Central memory CD8-positive, alpha-beta T cell (primary cell): ENCODE results near the gene SIVA1.

Experiments
- ATAC-seq: fragments of 150-1000 bp; cut with Tn5 transposase; replicated peaks from 2 replicates; pipeline ENCODE4 v1.10.0; 2022; ENCODE audit warnings: mild to moderate bottlenecking, moderate FRiP score, moderate number of reproducible peaks; ENCODE audit not compliant: poor library complexity, severe bottlenecking; ENCODE audit errors: extremely low read depth
- DNase-seq, 2 donors: peaks; one replicate each; pipeline ENCODE4 v3.0.0; 2021; ENCODE audit warnings: low spot score in 2 of 2
- H3K27ac Mint-ChIP-seq: one replicate; pipeline ENCODE4 v1.8.0; 2022; ENCODE audit warnings: low read depth, mild to moderate bottlenecking, moderate library complexity, mixed read lengths
- H3K27me3 Mint-ChIP-seq: one replicate; pipeline ENCODE4 v1.8.0; 2022; ENCODE audit warnings: mixed read lengths
- H3K36me3 Mint-ChIP-seq: one replicate; pipeline ENCODE4 v1.8.0; 2022; ENCODE audit warnings: mild to moderate bottlenecking, moderate library complexity, mixed read lengths; ENCODE audit not compliant: insufficient read depth
- H3K4me1 Mint-ChIP-seq: one replicate; pipeline ENCODE4 v1.8.0; 2022; ENCODE audit warnings: mixed read lengths
- H3K4me3 Mint-ChIP-seq: one replicate; pipeline ENCODE4 v1.8.0; 2022; ENCODE audit warnings: mild to moderate bottlenecking, moderate library complexity, mixed read lengths
- H3K9me3 Mint-ChIP-seq: one replicate; pipeline ENCODE4 v1.8.0; 2022; ENCODE audit warnings: mixed read lengths

The SIVA1 gene

DNA sequence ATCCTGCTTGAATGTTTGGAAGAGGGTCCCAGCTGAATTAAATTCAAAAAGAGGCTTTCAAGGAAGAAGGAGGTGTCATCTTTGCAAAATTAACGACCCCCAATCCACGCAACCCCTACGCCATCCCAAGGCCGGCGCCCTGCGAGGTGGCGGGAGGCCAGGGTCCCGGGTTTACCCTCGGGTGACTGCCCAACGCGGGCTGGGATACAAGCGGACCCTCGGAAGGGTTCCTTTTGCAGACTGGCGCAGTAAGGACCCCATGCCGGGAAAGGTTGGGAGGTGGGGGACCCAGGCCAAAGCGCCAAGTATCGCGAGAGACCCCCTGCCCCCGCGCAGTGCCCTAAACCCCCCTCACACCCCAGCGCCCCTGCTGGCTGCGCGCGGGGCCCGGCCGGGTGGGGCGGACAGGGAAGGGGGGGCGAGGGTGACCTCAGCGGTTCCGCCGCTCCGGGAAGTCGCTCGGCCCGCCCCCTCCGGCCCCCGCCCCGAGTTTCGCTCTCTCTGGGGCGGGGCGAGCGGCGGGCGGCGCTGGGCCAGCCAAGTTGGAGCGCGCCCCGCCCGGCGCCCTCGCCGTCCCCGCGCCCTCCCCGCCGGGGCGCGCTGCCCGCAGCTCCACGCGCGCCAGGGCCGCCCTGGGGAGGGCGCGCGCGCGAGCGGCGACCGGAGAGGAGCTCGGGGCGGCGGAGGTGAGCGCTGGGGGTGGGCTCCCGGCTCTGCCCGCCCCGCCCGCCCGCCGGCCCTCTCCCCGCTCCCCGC is 47.2 kb downstream of the SIVA1 start:
- peaks cover 19% of the 10 kb centered on the region for H3K36me3 Mint-ChIP-seq

GRCh38 chr14:104800771-104801519 is 48.0 kb downstream of the SIVA1 start, which contains the start of gene ZBTB42:
Gene ZBTB42 (plus strand): TSS chr14:104801101. CDS start chr14:104801198, 97 bp downstream.
- H3K36me3 Mint-ChIP-seq = peaks cover 17% of the 10 kb centered on the region
- no peaks in the 10 kb centered on the region for H3K9me3 Mint-ChIP-seq
- ATAC-seq (peak; percentile 57), DNase-seq (peak; percentile 27 to 43)
- H3K4me1 Mint-ChIP-seq = peaks cover 24% of the 10 kb centered on the region
- no peaks in the 10 kb centered on the region for H3K27me3 Mint-ChIP-seq
- H3K4me3 Mint-ChIP-seq = peak within 1 kb of the TSS; percentile 86
- H3K27ac Mint-ChIP-seq = peak within 1 kb of the TSS; percentile 86

More for the DNA sequence above, 47.2 kb downstream of the SIVA1 start:
- Mint-ChIP-seq H3K4me3 (peak overlapping the region; percentile 53), H3K27me3 (no peaks in the 10 kb centered on the region), H3K27ac (peak overlapping the region; percentile 61), H3K4me1 (peaks cover 25% of the 10 kb centered on the region), H3K9me3 (no peaks in the 10 kb centered on the region)
- peak; percentile 42 to 47 for DNase-seq
- peak; percentile 64 for ATAC-seq

DNA sequence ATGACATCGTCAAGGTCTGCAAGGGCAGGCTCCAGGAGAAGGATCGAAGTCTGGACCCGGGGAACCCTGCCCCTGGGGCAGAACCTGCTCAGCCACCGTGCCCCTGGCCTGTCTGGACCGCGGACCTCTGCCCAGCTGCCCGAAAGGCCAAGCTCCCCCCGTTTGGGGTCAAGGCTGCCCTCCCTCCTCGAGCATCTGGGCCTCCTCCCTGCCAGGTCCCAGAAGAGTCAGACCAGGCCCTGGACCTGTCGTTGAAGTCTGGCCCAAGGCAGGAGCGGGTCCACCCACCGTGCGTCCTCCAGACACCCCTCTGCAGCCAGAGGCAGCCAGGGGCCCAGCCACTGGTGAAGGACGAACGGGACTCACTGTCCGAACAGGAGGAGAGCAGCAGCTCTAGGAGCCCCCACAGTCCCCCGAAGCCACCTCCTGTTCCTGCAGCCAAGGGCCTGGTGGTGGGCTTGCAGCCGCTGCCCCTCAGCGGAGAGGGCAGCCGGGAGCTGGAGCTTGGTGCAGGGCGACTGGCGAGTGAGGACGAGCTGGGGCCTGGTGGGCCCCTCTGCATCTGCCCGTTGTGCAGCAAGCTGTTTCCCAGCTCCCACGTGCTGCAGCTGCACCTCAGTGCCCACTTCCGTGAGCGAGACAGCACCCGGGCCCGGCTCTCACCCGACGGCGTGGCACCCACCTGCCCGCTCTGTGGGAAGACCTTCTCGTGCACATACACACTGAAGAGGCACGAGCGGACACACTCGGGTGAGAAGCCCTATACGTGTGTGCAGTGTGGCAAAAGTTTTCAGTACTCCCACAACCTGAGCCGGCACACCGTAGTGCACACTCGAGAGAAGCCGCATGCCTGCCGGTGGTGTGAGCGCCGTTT is 48.8 kb downstream of the SIVA1 start:
- Mint-ChIP-seq H3K4me3 (peak overlapping the region; percentile 86), H3K27ac (peak overlapping the region; percentile 86), H3K27me3 (no peaks in the 10 kb centered on the region), H3K9me3 (no peaks in the 10 kb centered on the region), H3K4me1 (peaks cover 18% of the 10 kb centered on the region), H3K36me3 (peaks cover 12% of the 10 kb centered on the region)
- DNase-seq (no peak), ATAC-seq (no peak)

- Mint-ChIP-seq H3K9me3 (no peaks in the 10 kb centered on the region), H3K36me3 (peaks cover 10% of the 10 kb centered on the region), H3K4me1 (peaks cover 18% of the 10 kb centered on the region), H3K27me3 (no peaks in the 10 kb centered on the region), H3K4me3 (peak overlapping the region; percentile 52), H3K27ac (no peak overlapping the region)
- no peak for DNase-seq
- ATAC-seq = no peak
Observed at GRCh38 chr14:104802394-104803184, 49.6 kb downstream of the SIVA1 start.

DNA sequence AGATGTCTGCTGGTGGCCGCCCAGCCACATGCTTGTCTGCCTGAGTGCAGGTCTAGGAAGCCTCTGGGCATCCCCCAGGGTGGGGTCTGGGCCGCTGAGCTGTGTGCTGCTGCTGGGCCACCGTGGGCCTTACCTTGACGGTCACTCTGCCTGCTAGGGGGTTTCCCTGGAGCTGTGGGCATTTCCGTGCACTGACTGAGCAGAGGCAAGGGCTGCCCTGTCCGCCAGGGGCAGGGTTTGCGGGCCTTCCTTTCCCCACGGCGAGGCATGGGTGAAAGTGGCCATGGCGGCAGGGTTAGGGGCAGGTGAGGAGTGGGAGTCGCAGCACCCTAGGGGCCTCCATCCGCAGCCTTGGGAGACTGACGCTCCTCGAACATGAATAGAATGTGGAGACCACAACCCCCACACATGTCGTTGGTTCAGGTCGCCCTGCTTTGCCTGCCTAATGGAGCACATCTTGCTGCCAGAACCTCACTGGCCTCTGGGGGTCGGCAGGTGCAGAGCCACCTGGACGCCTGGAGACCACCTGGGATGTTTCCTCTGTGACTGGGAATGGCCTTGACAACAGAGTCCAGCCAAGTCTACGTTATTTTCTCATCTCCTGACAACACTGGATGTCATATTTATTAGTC is 50.4 kb downstream of the SIVA1 start:
- Mint-ChIP-seq H3K27ac (no peak overlapping the region), H3K27me3 (no peaks in the 10 kb centered on the region), H3K4me3 (no peak overlapping the region), H3K36me3 (peaks cover 10% of the 10 kb centered on the region), H3K9me3 (no peaks in the 10 kb centered on the region), H3K4me1 (peaks cover 18% of the 10 kb centered on the region)
- DNase-seq (no peak), ATAC-seq (no peak)

DNA sequence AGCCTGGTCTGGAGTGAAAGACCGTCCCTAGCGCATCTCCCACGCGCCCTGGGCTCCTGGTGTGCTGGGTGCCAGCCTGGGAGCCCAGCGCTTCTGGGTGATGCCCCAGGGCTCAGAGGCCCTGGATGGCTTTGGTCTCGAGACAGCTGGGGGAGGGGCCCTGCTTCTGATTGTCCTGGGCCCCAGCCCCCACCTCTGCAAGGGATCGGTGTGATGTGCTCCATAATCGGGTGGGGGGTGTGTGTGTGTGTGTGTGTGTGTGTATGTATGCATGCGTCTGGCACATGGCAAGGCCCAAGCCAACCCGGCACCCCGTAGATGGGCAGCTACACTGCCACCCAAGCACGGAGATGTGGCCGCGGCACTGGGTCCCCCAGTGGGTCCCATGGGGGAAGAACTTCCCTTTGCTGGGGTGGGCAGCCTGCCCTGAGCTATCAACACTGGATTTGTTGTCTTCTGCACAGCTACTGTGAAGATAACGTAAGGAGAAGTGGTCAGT is 51.0 kb downstream of the SIVA1 start:
- Mint-ChIP-seq H3K36me3 (peaks cover 8% of the 10 kb centered on the region), H3K4me3 (no peak overlapping the region), H3K9me3 (no peaks in the 10 kb centered on the region), H3K27me3 (no peaks in the 10 kb centered on the region), H3K4me1 (peaks cover 18% of the 10 kb centered on the region), H3K27ac (no peak overlapping the region)
- no peak for ATAC-seq
- no peak for DNase-seq

DNA sequence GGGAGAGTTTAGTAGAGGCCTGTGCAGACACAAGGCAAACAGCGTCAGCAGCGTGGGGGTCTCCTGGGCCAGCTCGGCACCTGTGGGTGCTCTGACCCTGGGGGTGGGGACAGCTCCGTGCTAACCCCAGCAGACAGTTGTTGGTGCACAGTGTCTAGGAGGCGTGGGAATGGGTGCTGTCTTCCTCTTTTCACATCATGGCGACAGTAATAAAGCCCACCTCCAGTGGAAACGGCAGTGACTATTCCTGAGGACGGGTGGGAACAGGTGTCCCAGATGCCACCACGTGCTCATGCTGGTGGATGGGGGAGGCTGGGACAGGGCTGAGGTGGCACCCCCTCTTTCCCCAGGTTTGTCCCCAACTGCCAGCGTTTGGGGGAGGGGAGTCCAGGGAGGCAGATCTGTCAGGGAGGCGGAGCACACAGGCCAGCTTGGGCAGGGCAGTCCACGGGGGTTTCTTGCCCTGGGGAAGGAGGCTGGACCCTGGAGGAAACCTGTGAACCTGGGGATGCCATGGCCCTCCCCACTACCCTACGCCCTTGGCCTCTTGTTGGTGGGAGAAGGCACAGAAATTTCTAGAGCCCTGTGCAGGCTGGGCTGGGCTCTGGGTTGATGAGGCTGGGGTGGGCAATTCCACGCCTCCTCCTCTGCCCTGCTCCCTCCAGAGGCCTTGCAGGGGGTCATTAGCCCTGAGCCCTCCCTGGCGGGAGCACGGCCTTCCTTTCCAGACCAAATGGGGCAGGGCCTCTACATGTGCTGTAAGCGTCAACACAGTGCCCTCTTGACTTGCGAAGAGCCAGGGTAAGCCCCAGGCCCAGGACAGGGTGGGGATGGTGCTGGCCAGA is 51.8 kb downstream of the SIVA1 start:
- no peaks in the 10 kb centered on the region for H3K27me3 Mint-ChIP-seq
- no peaks in the 10 kb centered on the region for H3K9me3 Mint-ChIP-seq
- H3K27ac Mint-ChIP-seq = no peak overlapping the region
- no peak for ATAC-seq
- peaks cover 4% of the 10 kb centered on the region for H3K36me3 Mint-ChIP-seq
- H3K4me1 Mint-ChIP-seq = peaks cover 12% of the 10 kb centered on the region
- H3K4me3 Mint-ChIP-seq = no peak overlapping the region
- DNase-seq = no peak

GRCh38 chr14:104805326-104805678 is 52.4 kb downstream of the SIVA1 start:
- Mint-ChIP-seq H3K36me3 (no peaks in the 10 kb centered on the region), H3K27me3 (no peaks in the 10 kb centered on the region), H3K4me1 (peaks cover 9% of the 10 kb centered on the region), H3K9me3 (no peaks in the 10 kb centered on the region), H3K4me3 (no peak overlapping the region), H3K27ac (no peak overlapping the region)
- DNase-seq (no peak), ATAC-seq (no peak)

GRCh38 chr14:104805941-104806624 is 53.1 kb downstream of the SIVA1 start:
- H3K27me3 Mint-ChIP-seq = no peaks in the 10 kb centered on the region
- no peak overlapping the region for H3K4me3 Mint-ChIP-seq
- no peaks in the 10 kb centered on the region for H3K36me3 Mint-ChIP-seq
- peak overlapping the region; percentile 29 for H3K27ac Mint-ChIP-seq
- no peaks in the 10 kb centered on the region for H3K9me3 Mint-ChIP-seq
- ATAC-seq (no peak), DNase-seq (no peak)
- peaks cover 8% of the 10 kb centered on the region for H3K4me1 Mint-ChIP-seq

DNA sequence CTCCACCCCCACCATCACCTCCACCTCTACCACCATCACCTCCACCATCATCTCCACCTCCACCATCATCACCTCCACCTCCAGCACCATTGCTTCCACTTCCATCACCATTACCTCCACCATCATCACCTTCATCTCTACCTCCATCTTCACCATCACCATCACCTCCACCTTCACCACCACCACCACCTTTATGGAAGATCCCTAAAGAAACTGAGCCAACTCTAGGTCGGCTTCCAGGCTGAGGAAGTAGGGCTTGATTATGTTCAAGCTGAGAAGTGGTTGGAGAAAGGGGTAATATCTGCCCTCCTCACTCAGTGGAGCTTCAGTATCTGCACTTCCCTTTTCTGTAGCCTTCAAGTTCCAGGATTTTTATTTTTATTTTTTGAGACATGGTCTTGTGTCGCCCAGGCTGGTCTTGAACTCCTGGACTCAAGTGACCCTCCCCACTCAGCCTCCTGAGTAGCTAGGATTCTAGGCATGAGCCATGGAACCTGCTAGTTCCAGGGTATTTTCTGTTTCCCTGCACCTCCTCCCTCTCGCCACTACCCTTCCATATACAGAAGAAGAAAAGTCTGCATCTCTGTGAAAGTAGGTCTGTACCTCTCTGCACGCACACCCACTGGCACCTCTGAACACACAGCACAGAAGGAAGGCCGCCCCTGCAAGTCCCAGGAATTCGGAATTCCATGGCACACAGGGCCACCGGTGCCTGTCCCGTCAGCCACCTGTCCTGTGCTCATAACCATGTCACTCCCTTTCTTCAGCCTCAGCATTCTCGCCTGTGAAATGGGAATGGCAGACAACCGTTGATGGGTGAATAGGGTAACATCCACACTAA is 53.9 kb downstream of the SIVA1 start:
- no peak for ATAC-seq
- Mint-ChIP-seq H3K4me1 (peaks cover under 1% of the 10 kb centered on the region), H3K4me3 (no peak overlapping the region), H3K27ac (peak overlapping the region; percentile 29), H3K27me3 (no peaks in the 10 kb centered on the region), H3K36me3 (peaks cover under 1% of the 10 kb centered on the region), H3K9me3 (no peaks in the 10 kb centered on the region)
- DNase-seq = no peak
